SK-N-SH treated with all-trans-retinoic acid at 6 μM for 48 hours (cell line): ENCODE data around the gene CDX1.

Experiments used
- ATAC-seq: fragments of 200-7000 bp; cut with Tn5 transposase; 3 replicates; pipeline ENCODE4 v1.9.1; 2020; ENCODE audit warnings: mild to moderate bottlenecking, moderate library complexity
- ARNTL ChIP-seq: fragments of 450-650 bp; formaldehyde crosslinking; IDR thresholded peaks from 2 replicates; pipeline ENCODE4 v1.5.0; 2020; ENCODE audit warnings: low read depth, mild to moderate bottlenecking, moderate library complexity, borderline replicate concordance
- BACH2 ChIP-seq: fragments of 250-450 bp; sonication (Bioruptor Pico); IDR thresholded peaks from 2 replicates; pipeline ENCODE4 v1.9.0; 2021; ENCODE audit warnings: mild to moderate bottlenecking, borderline replicate concordance
- CREB5 ChIP-seq: fragments of 250-450 bp; sonication (Bioruptor Pico); IDR thresholded peaks from 2 replicates; pipeline ENCODE4 v1.5.1; 2020; ENCODE audit warnings: low read depth, mild to moderate bottlenecking, moderate library complexity
- CSDC2 ChIP-seq: fragments of 250-450 bp; sonication (Bioruptor Pico); IDR thresholded peaks from 2 replicates; pipeline ENCODE4 v1.5.0; 2020; ENCODE audit warnings: mild to moderate bottlenecking, moderate library complexity
- CSRNP3 ChIP-seq: fragments of 250-450 bp; sonication (Bioruptor Pico); IDR thresholded peaks from 2 replicates; pipeline ENCODE4 v1.5.1; 2021; ENCODE audit warnings: mild to moderate bottlenecking, moderate library complexity
- ESRRG ChIP-seq: fragments of 250-450 bp; sonication (Bioruptor Pico); IDR thresholded peaks from 2 replicates; pipeline ENCODE4 v1.6.1; 2021; ENCODE audit warnings: mild to moderate bottlenecking
- ISL1 ChIP-seq: fragments of 250-450 bp; sonication (Bioruptor Pico); IDR thresholded peaks from 2 replicates; pipeline ENCODE4 v2.1.2; 2022; ENCODE audit warnings: mild to moderate bottlenecking, moderate library complexity
- OSR1 ChIP-seq: fragments of 250-450 bp; sonication (Bioruptor Pico); IDR thresholded peaks from 2 replicates; pipeline ENCODE4 v1.8.0; 2022; ENCODE audit warnings: moderate library complexity, mild to moderate bottlenecking, inconsistent platforms
- PPARA ChIP-seq: fragments of 250-450 bp; sonication (Bioruptor Pico); IDR thresholded peaks from 2 replicates; pipeline ENCODE4 v1.5.0; 2020; ENCODE audit warnings: mild to moderate bottlenecking, borderline replicate concordance
- RARB ChIP-seq: fragments of 250-450 bp; sonication (Bioruptor Pico); IDR thresholded peaks from 2 replicates; pipeline ENCODE4 v1.8.0; 2021; ENCODE audit warnings: mild to moderate bottlenecking, moderate library complexity
- SNAI2 ChIP-seq: fragments of 250-450 bp; sonication (Bioruptor Pico); IDR thresholded peaks from 2 replicates; pipeline ENCODE4 v1.5.0; 2020; ENCODE audit warnings: mild to moderate bottlenecking, moderate library complexity
- TCF4 ChIP-seq: fragments of 250-450 bp; sonication (Bioruptor Pico); IDR thresholded peaks from 2 replicates; pipeline ENCODE4 v1.8.0; 2021; ENCODE audit warnings: mild to moderate bottlenecking, moderate library complexity, borderline replicate concordance
- TOX ChIP-seq: fragments of 250-450 bp; sonication (Bioruptor Pico); IDR thresholded peaks from 2 replicates; pipeline ENCODE4 v1.8.0; 2021; ENCODE audit warnings: mild to moderate bottlenecking, moderate library complexity, borderline replicate concordance
- ZC3H10 ChIP-seq: fragments of 250-450 bp; sonication (Bioruptor Pico); IDR thresholded peaks from 2 replicates; pipeline ENCODE4 v1.5.1; 2021; ENCODE audit warnings: mild to moderate bottlenecking, moderate library complexity
- ZFP3 ChIP-seq: fragments of 250-450 bp; sonication (Bioruptor Pico); IDR thresholded peaks from 2 replicates; pipeline ENCODE4 v1.5.0; 2020; ENCODE audit warnings: mild to moderate bottlenecking, moderate library complexity
- ZFP30 ChIP-seq: fragments of 450-650 bp; formaldehyde crosslinking; IDR thresholded peaks from 2 replicates; pipeline ENCODE4 v1.5.0; 2022; ENCODE audit warnings: mild to moderate bottlenecking, moderate library complexity
- ZNF565 ChIP-seq: fragments of 450-650 bp; formaldehyde crosslinking; conservative IDR thresholded peaks from 2 replicates; pipeline ENCODE4 v1.5.0; 2020; ENCODE audit warnings: low read depth, mild to moderate bottlenecking, moderate library complexity
- ZNF70 ChIP-seq: fragments of 450-650 bp; formaldehyde crosslinking; IDR thresholded peaks from 2 replicates; pipeline ENCODE4 v1.5.0; 2020; ENCODE audit warnings: mild to moderate bottlenecking, moderate library complexity
- ZNF8 ChIP-seq: fragments of 450-650 bp; formaldehyde crosslinking; IDR thresholded peaks from 2 replicates; pipeline ENCODE4 v1.5.0; 2020; ENCODE audit warnings: mild to moderate bottlenecking, moderate library complexity
- TF ChIP-seq, protein P1 (sequence below): fragments of 250-450 bp; sonication (Bioruptor Pico); IDR thresholded peaks from 2 replicates; pipeline ENCODE4 v1.8.0; 2020; ENCODE audit warnings: mild to moderate bottlenecking, moderate library complexity, borderline replicate concordance
- TF ChIP-seq, protein P2 (sequence below): fragments of 250-450 bp; sonication (Bioruptor Pico); IDR thresholded peaks from 2 replicates; pipeline ENCODE4 v1.5.0; 2020; ENCODE audit warnings: mild to moderate bottlenecking, moderate library complexity
- TF ChIP-seq, protein P3 (sequence below): fragments of 250-450 bp; sonication (Bioruptor Pico); IDR thresholded peaks from 2 replicates; pipeline ENCODE4 v1.8.0; 2021; ENCODE audit warnings: low read depth, mild to moderate bottlenecking, moderate library complexity, borderline replicate concordance

CDX1 gene

GRCh38 chr5:150186137-150186536 is 19.6 kb downstream of the CDX1 start:
- no peak for ATAC-seq
- TF ChIP-seq ZFP30 (CRISPR knock-in tag), result no peak
- TF ChIP-seq, protein P1, sequence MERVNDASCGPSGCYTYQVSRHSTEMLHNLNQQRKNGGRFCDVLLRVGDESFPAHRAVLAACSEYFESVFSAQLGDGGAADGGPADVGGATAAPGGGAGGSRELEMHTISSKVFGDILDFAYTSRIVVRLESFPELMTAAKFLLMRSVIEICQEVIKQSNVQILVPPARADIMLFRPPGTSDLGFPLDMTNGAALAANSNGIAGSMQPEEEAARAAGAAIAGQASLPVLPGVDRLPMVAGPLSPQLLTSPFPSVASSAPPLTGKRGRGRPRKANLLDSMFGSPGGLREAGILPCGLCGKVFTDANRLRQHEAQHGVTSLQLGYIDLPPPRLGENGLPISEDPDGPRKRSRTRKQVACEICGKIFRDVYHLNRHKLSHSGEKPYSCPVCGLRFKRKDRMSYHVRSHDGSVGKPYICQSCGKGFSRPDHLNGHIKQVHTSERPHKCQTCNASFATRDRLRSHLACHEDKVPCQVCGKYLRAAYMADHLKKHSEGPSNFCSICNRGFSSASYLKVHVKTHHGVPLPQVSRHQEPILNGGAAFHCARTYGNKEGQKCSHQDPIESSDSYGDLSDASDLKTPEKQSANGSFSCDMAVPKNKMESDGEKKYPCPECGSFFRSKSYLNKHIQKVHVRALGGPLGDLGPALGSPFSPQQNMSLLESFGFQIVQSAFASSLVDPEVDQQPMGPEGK, result no peak
- no peak for TF ChIP-seq TCF4 (CRISPR knock-in tag)
- TF ChIP-seq ARNTL, result no peak
- TF ChIP-seq ZNF565 (CRISPR knock-in tag), result no peak
- TF ChIP-seq CSRNP3 (CRISPR knock-in tag), result no peak
- TF ChIP-seq BACH2 (CRISPR knock-in tag), result no peak
- TF ChIP-seq ZNF8 (CRISPR knock-in tag), result no peak
- TF ChIP-seq OSR1, result no peak
- TF ChIP-seq, protein P2, sequence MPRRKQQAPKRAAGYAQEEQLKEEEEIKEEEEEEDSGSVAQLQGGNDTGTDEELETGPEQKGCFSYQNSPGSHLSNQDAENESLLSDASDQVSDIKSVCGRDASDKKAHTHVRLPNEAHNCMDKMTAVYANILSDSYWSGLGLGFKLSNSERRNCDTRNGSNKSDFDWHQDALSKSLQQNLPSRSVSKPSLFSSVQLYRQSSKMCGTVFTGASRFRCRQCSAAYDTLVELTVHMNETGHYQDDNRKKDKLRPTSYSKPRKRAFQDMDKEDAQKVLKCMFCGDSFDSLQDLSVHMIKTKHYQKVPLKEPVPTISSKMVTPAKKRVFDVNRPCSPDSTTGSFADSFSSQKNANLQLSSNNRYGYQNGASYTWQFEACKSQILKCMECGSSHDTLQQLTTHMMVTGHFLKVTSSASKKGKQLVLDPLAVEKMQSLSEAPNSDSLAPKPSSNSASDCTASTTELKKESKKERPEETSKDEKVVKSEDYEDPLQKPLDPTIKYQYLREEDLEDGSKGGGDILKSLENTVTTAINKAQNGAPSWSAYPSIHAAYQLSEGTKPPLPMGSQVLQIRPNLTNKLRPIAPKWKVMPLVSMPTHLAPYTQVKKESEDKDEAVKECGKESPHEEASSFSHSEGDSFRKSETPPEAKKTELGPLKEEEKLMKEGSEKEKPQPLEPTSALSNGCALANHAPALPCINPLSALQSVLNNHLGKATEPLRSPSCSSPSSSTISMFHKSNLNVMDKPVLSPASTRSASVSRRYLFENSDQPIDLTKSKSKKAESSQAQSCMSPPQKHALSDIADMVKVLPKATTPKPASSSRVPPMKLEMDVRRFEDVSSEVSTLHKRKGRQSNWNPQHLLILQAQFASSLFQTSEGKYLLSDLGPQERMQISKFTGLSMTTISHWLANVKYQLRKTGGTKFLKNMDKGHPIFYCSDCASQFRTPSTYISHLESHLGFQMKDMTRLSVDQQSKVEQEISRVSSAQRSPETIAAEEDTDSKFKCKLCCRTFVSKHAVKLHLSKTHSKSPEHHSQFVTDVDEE, result no peak
- TF ChIP-seq, protein P3, sequence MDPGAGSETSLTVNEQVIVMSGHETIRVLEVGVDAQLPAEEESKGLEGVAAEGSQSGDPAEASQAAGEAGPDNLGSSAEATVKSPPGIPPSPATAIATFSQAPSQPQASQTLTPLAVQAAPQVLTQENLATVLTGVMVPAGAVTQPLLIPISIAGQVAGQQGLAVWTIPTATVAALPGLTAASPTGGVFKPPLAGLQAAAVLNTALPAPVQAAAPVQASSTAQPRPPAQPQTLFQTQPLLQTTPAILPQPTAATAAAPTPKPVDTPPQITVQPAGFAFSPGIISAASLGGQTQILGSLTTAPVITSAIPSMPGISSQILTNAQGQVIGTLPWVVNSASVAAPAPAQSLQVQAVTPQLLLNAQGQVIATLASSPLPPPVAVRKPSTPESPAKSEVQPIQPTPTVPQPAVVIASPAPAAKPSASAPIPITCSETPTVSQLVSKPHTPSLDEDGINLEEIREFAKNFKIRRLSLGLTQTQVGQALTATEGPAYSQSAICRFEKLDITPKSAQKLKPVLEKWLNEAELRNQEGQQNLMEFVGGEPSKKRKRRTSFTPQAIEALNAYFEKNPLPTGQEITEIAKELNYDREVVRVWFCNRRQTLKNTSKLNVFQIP (CRISPR knock-in tag), result no peak
- no peak for TF ChIP-seq ZC3H10 (CRISPR knock-in tag)
- no peak for TF ChIP-seq ZFP3 (CRISPR knock-in tag)
- TF ChIP-seq PPARA (CRISPR knock-in tag), result no peak
- TF ChIP-seq RARB (CRISPR knock-in tag), result no peak
- no peak for TF ChIP-seq TOX (CRISPR knock-in tag)
- no peak for TF ChIP-seq ISL1

DNA sequence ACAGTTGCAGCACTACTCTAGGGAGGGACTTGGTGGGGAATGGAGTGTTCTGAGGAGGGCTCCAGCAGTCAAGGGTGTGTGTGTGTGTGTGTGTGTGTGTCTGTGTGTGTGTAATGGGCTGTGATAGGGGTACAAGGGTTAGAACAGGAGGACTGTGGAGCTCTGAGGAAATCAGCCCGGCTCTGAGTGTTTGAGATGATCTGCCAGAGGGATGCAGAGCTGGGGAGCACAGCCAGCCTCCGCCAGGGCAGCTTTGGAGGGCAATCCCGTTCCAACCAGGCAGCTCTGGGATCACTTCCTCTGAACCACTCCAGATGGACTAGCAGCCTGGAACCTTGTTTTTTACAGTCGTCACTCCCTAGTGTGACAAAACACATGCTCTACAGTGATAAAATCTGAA is 20.3 kb downstream of the CDX1 start:
- no peak for TF ChIP-seq ZC3H10 (CRISPR knock-in tag)
- no peak for TF ChIP-seq RARB (CRISPR knock-in tag)
- TF ChIP-seq CSRNP3 (CRISPR knock-in tag), result no peak
- no peak for TF ChIP-seq ARNTL
- TF ChIP-seq OSR1, result no peak
- no peak for TF ChIP-seq ISL1
- no peak for TF ChIP-seq CSDC2
- no peak for TF ChIP-seq BACH2 (CRISPR knock-in tag)
- TF ChIP-seq, protein P2, result no peak
- no peak for TF ChIP-seq ZNF8 (CRISPR knock-in tag)
- no peak for TF ChIP-seq CREB5 (CRISPR knock-in tag)
- no peak for TF ChIP-seq PPARA (CRISPR knock-in tag)
- TF ChIP-seq ESRRG, result no peak
- TF ChIP-seq TCF4 (CRISPR knock-in tag), result no peak
- TF ChIP-seq ZNF565 (CRISPR knock-in tag), result no peak
- no peak for TF ChIP-seq SNAI2 (CRISPR knock-in tag)
- TF ChIP-seq, protein P3 (CRISPR knock-in tag), result no peak
- no peak for TF ChIP-seq ZNF70 (CRISPR knock-in tag)
- no peak for TF ChIP-seq ZFP30 (CRISPR knock-in tag)
- no peak for ATAC-seq
